GM21390 (cell line): ENCODE data around the gene CC2D1A.

Experiments used
- ATAC-seq: cut with Tn5 transposase; IDR thresholded peaks from one replicate; pipeline ENCODE4 v1.9.1; 2021; ENCODE audit not compliant: unreplicated experiment

CC2D1A gene

DNA sequence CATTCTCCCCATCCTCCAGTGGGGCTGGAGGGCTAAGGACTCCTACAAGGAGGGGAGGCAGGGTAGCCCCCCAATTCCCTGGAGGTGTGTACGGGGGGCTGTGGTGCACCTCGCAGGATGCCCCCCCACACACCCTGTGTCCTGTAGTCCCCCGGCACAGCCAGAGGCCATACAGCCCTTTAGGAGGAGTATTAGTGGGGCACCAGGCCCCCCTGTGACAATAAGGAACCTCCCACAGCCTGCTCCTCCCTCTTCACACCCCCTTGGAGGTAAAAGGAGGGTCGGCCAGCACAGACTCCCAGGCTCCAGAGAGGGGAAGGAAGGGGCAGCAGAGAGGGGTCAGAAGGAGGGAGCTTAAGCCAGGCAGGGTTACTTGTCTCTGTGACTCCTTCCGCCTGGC lies 29.2 kb upstream of the CC2D1A start, which contains the start of gene NANOS3:
NANOS3 (plus strand) TSS at position 301 of the 400 bp plus-strand sequence. CDS start 115 bp downstream, outside the sequence.
- ATAC-seq = no peak

DNA sequence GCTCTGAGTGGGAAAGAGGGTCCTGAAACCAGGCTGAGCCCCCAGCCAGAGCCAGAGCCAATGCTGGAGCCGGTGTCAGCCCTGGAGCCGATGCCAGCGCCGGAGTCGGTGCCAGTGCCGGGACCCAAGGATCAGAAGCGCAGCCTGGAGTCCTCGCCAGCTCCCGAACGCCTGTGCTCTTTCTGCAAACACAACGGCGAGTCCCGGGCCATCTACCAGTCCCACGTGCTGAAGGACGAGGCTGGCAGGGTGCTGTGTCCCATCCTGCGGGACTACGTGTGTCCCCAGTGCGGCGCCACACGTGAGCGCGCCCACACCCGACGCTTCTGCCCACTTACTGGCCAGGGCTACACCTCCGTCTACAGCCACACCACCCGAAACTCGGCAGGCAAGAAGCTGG lies 28.7 kb upstream of the CC2D1A start:
- ATAC-seq = no peak

GRCh38 chr19:13880059-13881043 lies 25.6 kb upstream of the CC2D1A start:
- peak; percentile 81 for ATAC-seq

DNA sequence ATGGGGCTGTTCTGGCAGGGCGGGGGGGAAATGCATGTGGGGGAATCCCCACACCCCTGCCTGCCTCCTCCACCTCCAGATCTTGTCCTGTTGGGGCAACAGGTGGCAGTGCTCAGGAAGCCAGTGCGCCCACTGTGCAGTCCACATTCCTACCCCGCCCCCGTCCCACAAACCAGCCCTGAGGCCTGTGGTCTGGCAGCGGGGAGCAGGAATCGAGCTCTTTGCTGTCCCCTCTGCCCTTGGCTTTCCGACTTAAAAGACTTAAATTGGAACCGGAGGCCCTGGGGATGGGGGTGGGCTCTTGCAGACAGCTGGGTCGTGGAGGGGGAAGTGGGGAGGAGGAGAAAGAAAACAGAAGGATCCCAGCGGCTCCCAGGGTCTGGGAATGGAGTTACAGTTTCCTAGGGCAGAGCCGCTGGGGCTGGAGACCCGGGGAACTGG lies 24.7 kb upstream of the CC2D1A start:
- no peak for ATAC-seq

- no peak for ATAC-seq
Measured at GRCh38 chr19:13881692-13882418, 24.1 kb upstream of the CC2D1A start.

DNA sequence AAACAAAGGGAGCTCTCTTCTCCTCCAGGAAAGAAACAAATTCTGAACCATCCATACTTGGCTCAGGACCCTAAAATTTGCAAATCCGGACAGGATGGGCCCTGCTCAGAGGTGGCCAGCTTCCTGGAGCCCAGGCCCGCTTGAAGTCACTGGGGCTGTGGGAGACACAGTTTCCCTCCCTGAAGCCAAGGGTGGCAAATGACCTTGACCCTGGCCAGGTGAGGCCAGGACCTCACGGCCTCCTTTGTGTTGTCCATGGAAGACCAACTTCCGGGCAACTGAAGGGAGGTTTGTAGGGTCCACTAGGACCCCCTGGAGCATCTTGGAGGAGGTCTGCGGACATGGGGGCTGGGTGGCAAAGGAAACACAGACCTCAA lies 23.6 kb upstream of the CC2D1A start:
- ATAC-seq = no peak

GRCh38 chr19:13882836-13883235 lies 23.2 kb upstream of the CC2D1A start:
- ATAC-seq = no peak

DNA sequence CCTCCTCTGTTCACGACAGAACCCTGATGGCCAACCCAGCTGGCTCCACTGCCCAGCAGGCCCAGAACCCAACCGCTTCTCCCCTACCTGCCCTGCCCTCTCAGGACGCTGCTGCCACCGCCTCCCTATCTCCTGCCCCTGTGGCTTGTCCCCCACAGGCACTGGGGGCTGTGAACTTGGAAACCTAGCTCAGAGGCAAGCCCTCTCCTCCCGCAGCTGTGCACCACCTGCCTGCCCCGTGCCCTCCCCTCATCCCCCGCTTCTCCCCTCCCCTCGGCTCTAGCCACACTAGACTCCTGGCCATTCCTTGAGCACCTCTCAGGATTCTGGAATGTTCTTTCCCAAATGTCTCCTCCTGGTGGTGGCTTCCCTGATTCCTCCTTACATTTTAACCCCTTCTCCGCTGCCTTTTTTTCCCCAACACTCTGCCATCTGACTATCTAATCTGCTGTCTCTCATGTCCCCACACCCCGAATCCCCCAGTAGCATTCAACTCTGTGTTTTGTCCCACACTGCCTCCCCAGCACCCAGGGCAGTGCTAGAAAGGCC lies 22.4 kb upstream of the CC2D1A start:
- no peak for ATAC-seq

DNA sequence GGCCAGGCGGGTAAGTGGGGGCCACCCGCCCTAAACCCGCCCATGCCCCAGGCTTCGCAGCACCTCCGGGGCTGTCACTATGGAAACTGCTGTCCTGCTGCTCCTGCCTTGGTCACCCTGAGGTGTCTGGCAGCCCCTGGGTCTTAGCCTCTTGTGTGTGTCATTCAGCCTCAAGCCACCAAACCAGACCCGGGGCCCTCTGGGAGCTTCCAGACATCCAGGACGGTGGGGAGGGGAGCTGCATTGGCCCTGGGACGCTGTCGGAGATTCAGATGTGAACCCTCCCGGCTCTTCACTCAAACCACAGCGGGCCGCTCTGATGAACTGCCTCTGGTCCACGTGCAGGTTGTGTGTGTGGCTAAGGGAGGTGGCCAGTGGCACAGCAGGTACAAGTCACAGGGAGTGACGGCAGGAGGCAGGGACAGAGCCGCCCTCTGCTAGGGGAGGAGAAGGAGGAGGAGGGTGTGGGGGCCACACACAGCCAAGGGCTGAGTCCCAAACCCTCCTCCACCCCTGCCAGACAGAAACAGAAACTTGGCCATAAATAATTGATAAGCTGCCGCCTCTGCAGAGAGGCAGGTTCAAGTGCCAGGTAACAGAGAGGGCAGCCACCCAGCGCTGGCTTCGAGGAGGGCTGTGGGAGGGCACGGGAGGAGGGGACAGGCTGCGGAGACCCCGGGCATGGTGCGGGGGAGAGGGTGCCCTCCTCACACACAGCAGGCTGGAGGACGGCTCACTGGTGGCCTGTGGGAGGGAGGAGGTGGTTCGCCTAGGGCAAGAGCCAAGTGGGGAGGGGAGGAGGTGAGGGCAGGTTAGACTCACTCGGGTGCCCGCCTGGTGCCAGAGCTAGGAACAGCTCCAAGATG lies 21.0 kb upstream of the CC2D1A start:
- no peak for ATAC-seq

- ATAC-seq = no peak
Measured at GRCh38 chr19:13885826-13886365, 20.1 kb upstream of the CC2D1A start.

DNA sequence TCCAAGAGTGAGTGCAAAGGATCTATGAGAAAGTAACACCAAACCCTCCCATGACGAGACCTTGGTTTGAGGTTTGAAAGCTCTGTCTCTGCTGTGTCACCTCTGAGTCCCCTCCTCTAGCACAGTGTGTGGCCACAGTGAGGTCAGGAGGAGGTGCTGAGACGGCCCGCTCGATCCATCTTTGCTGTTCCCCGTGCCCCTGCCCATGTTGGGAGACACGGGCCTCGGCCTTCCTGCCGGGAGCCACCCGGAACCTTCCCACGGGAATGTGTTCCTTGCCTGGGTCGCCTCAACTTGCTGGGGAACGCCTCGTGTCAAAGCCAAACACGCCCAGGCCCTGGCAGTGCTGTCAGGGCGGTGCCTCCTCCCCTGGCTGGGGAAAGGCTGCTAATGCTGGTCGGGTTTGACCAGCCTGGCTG lies 19.0 kb upstream of the CC2D1A start:
- ATAC-seq = no peak

DNA sequence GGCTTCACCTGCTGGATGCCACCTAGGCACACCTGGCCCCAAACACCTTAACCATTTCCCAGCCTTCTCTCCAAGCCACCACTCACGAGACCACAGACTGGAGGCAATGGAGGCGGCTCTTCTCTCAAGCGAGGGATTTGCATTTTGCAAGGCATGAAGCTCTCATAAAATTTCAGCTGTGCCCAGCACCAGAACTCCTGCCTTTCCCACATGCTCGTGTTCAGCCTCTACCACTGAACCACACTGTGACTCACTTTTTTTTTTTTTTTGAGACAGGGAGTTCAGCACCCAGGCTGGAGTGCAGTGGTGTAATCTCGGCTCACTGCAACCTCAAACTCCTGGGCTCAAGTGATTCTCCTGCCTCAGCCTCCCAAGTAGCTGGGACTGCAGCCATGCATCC lies 18.5 kb upstream of the CC2D1A start:
- ATAC-seq = no peak

DNA sequence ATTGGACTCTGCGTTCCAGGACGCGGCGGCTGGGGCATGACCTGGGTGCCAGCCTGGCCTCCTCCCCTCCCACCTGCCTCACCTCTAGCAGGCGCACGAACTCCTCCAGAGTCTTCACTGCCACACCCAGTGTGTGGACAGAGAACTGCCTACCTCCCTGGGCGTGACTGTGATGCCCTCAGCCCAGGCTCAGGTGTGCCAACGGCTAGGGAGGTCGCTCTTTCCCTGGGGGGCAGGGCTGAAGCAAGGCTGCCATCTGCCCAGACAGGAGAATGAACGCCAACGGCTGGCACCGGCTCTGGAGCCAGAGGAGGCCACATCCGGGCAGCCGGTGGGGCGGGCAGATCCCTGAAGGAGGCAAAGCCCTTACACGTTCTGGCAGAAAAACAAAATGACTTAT lies 17.7 kb upstream of the CC2D1A start:
- ATAC-seq = no peak

DNA sequence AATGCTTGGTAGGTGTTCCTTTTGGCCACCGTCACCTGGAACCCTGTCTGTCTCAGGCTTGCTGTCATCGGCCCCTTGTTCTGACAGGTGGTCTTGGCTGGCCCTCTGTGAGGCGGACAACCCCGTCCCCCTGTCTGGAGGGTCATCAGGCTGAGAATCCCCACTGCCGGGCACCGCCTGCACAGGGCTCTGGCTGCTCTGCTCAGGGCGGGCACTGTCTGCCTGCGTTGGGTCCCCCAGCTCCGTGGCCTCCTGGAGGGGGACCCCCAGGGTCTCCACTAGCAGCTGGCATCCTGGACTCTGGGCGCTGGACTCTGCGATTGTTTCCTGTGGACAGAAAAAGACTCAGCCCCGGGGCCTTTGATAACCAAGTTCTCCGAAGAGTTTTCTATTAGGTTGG lies 15.9 kb upstream of the CC2D1A start:
- ATAC-seq = no peak

DNA sequence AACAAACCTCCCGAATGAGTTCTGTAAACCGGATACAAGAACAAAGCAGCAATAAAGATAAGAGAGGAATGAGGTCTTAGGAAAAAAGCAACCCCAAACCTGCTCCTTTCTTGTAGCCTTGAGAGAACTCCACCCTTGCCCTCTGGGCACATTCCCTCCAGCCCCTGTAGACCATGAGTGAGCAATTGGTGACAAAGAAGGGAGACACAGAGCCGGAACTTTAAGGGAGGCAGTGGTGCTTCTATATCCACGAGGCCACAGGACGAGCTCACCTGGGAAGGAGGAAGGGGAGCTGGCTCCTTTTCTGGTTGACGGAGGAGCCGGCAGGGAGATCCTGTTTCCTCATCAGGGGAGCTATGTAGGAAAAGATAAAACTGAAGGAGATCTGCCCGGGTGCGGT lies 13.1 kb upstream of the CC2D1A start:
- ATAC-seq = no peak

DNA sequence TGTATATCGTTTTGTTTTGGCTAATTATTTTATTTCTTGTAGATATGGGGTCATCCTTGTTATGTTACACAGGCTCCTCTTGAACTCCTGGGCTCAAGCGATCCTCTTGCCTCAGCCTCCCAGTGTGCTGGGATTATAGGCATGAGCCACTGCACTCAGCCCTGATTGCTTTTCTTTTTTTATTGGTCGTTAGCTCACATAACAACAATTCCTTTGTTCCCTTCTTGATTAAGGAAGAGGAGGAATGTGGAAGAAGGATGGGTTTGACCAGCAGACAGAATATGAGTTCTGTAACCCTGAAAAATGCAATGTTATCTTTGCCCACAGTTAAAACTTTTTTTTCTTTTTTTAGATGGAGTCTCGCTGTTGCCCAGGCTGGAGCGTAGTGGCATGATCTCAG lies 11.4 kb upstream of the CC2D1A start:
- ATAC-seq = no peak

GRCh38 chr19:13896227-13896626 lies 9.8 kb upstream of the CC2D1A start:
- ATAC-seq = no peak

- ATAC-seq = no peak
Measured at GRCh38 chr19:13899393-13899792, 6.6 kb upstream of the CC2D1A start.

DNA sequence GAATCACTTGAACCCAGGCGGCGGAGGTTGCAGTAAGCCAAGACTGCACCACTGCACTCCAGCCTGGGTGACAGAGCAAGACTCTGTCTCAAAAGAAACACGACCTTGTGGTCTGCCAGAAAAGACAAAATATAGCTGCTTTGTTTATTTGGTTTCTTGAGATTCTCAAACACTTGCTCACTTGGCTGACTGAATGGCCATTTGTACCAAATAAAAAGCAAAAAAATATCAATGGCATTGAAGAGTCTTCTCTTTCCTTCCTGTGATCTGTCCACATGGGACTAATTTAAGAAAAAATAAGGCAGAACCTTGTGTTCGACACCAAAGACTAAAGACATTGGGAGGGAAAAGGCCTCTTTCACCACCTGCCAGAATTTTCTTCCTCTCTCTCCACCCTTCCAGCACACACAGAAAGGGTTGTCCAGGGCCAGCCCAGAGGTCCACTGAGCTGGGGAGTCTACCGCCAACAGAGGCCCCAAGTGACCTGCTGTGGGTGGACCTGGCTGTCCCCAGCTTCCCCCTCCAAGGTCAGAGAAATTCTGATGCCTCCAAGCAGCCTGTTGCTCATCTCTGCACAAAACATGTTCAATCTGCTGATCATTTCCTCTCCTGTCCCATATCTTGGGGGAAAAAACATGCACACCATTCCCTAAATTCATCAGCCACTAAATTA lies 6.0 kb upstream of the CC2D1A start:
- ATAC-seq = no peak

DNA sequence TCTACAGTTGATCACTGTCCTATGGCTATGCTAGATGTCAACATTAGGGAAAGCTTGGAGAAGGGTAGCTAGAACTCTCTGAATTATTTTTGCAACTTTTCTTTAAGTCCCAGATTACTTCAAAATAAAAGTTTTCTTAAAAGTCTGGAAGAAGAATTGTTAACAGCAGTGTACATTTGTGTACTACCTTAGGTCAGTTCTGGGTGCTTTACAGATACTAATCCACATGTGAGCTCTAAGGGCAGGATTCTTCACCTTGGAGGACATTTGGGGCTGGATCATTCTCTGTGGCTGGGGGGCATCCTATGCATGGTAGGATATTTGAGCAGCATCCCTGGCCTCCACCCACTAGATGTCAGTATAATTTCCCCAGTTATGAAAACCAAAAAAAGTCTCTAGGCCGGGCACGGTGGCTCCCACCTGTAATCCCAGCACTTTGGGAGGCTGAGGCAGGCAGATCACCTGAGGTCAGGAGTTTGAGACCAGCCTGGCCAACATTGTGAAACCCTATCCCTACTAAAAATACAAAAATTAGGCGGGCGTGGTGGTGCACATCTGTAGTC lies 2.9 kb upstream of the CC2D1A start:
- no peak for ATAC-seq
